GM21717 (cell line): ENCODE measurements around the gene LYSMD4.
A peak's percentile ranks its signal among the peaks of the same experiment; 100 is the strongest.

Experiments
- ATAC-seq: cut with Tn5 transposase; IDR thresholded peaks from one replicate; pipeline ENCODE4 v1.9.1; 2021; ENCODE audit warnings: mild to moderate bottlenecking, moderate library complexity; ENCODE audit not compliant: unreplicated experiment

The LYSMD4 gene

GRCh38 chr15:99732124-99732750 is 1.0 kb downstream of the LYSMD4 start:
- no peak for ATAC-seq

DNA sequence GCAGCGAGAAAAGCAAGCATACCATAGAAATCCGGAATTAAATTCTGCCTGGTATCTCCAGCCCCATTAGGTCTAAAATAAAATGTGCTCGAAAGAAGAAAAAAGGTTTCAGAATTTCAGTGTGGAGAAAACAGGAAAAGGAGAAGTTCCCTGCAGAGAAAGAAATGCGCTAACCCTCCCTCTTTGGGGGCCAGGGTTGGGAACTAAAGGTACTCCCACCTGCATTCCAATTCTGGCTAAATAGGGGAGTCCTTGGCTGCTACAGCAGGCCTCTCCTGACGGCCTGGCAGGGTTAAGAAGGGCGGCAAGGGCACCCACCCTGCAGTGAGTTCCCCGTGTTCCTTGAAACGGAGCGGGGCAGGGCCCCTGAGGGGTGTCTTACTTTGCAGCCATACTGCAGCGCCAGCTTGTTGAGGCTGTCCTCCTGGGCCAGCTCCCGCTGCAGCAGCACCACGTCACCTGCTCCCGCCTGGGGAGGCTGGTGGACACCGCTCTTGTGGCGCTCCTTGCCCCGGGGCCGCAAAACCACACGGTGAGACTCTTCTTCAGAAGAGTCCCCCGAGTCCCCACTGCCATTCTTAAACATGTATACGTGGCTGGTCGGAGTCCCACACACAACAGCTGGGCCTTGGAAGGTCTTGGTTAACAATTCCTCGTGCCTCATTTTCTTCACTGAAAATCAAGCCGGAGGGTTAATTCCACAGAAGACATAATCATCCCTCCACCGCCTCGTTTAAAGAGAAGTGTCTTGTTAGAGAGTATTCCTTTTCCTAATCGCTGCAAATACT is 1.7 kb downstream of the LYSMD4 start:
- no peak for ATAC-seq

GRCh38 chr15:99729920-99730319 is 3.3 kb downstream of the LYSMD4 start:
- no peak for ATAC-seq

- no peak for ATAC-seq
Observed at GRCh38 chr15:99729327-99729726, 3.9 kb downstream of the LYSMD4 start.

DNA sequence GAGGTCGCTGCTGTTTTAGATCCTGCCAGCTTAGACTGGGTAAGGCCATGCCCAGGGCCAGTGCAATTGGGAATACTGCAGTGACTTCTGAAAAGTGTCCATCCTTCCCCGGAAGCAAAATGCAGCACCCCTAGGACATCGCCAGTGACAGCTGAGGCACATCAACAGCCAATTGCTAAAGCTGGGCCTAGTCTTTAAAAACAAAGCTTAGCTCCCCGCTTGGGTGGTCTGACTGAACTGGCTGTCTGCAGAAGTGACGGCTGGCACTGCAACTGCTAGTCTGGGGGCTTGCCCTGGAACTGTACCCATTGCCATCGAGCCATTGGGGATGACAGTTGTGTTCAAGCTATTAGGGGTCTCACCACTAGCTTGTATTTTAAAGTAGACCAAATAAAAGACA is 4.3 kb downstream of the LYSMD4 start:
- no peak for ATAC-seq

- no peak for ATAC-seq
Observed at GRCh38 chr15:99727733-99728132, 5.5 kb downstream of the LYSMD4 start.

DNA sequence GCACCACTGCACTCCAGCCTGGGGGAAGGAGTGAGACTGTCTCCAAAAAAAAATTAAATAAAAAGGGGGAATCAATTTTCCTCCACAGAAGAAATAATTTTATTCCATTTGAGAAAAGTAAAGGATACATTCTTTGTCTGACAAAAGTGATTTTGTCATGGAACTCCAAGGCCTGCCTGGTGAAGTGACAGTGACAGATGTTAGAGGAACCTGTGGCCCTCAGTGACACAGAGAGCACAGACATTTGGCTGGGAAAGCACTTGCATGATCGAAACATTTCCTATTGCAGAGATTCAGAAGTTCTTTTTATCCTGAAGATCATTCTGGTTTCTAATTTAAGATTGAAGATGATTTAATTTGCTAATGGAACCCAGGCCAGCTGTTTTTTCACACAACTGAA is 5.9 kb downstream of the LYSMD4 start:
- ATAC-seq, result no peak

DNA sequence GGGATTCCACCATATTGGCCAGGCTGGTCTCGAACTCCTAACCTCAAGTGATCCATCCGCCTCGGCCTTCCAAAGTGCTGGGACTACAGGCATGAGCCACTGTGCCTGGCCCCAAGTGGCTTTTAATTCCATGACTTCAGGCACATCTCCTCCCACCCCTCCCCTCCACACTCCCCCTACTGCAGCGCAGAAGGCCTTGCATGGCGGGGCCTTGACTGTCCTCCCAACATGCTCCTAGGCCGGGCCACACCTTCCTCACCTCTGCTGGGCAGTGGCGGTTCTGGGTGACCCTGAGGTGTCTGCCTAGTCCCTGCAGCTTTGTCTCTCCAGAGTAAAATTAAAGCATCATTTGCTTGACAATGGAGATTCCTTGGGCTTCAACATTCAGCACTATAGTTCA is 6.9 kb downstream of the LYSMD4 start:
- ATAC-seq, result no peak

DNA sequence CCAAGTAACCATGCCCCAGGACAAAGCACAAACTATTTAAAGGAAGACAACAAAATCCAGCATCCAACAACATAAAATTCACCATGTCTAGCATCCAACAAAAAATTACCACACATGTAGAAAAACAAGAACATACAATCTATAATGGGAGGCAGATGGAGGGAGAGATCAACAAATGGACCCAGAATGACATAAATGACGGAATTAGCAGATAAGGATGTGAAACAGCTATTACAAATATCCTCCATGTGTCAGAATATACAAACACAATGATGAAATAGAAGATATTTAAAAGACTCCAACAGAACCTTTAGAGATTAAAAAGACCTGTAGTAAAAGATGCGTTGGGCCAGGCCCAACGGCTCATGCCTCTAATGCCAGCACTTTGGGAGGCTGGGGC is 10.8 kb downstream of the LYSMD4 start:
- ATAC-seq, result no peak

- ATAC-seq, result no peak
Observed at GRCh38 chr15:99721896-99722295, 11.3 kb downstream of the LYSMD4 start.

DNA sequence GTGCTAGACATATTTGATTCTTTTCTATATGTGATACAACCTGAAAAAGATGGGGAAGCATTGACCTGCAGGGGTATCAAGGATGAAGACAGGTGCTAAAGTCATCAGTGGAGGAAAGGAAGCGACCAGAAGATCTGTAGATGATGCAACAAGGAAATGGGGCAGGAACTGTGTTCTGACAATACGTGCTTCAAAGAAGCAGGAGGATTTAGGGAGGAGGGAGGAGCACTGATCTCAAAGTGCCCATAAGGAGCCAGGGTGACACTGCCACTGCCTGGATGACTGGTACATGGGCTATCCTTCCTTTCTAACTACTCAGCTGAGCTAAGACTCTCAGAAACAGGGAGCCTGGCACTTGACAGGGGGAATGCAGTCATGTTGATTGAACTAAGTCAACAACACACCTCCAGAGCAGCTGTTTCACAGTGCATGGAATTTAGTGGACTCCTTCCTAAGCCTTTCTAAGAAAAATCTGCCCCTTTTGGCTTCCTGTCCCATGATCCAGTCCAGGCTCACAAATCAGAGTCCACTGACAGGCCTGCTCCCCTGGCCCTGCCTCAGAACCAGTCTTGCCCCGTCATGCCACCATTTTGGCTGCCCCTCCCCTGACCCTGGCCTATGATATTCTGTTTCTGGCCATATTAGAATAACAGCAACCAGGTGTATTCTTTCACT is 12.0 kb downstream of the LYSMD4 start:
- ATAC-seq, result no peak

DNA sequence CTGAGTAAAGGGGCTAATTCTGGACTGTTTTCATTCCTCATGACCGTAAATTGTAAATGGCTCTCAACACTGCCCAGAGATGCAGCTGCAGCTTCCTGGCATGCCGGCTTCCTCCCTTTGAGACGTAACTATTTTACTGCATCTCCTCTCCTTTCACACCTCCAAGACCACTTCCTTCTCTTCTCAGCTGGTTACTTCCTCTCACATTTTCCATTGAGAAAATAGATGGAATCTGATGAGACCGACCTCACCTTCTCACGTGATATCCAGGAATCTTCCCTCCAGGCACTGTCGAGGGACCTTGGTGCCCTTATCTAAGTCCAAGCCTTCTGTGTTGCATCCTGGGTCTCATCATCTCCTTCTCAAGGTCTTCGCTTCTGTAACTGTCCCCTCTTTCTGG is 12.7 kb downstream of the LYSMD4 start:
- ATAC-seq, result no peak

DNA sequence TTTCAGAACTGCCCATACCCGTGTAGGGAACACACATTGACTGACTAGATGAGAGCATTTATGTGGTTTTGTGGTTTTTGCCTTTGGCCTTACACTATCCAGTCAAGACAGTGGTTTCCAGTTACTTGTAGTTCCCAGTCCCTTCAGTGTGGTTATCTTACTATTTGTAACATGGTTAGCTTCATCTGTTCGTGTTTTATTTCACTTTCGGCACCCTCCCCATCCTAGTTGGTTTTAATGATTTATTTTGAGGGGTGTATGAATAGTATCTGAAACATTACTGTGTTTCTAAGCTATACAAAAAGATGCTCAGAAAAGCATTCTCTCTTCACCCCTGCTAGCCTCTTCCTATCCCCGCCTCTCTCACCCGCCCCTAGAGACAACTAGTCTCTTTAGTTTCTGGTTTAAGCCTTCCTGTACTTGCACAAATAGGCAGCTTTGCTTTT is 14.1 kb downstream of the LYSMD4 start:
- peak; percentile 84 for ATAC-seq

DNA sequence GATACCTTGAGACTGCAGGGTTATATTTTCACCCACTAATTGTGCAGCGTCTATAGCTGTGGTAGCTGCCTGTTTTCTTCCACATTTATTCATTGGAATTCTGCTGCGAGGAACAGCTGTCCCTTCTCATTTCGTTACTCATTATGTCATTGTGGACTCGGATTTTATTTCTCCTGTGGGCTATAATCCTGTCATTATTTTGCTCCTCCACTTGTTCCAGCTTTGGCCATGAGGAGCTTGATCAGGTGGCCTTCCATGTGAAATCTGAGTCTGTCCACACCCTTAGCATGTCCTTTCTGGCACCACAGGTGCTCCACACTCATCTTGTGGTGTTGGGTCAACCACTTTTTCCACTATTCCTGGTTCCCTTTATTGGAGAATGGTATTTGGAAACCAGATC is 14.8 kb downstream of the LYSMD4 start:
- no peak for ATAC-seq

- peak; percentile 42 for ATAC-seq
Observed at GRCh38 chr15:99717161-99718009, 15.9 kb downstream of the LYSMD4 start.

DNA sequence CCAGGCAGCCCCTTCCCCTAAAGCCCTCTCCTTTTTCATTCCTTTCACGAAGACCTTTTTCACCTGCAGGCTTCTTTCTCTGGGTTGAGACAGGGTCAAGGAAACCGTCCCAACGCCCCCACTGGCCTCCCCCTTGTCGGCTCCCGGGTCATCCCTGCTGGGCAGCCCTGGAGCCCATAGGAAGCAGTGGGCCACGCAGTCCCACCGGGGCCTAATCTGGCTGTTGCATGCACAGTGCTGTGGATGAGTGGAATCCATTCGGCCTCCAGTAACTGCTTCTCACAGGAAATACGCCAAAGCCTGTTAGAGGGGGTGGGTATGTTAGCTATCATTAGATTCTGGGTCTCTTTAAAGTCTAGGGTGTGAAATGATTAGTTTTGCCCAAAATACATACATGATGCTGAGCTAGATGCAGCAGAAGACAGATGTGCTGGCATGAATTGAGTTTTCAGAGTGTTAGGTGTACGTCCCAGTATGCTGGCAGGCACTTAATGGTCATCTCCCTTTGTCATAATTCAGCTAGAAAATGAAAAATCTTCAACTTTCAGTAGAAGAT is 16.6 kb downstream of the LYSMD4 start:
- no peak for ATAC-seq

- no peak for ATAC-seq
Observed at GRCh38 chr15:99712415-99712814, 20.8 kb downstream of the LYSMD4 start.

DNA sequence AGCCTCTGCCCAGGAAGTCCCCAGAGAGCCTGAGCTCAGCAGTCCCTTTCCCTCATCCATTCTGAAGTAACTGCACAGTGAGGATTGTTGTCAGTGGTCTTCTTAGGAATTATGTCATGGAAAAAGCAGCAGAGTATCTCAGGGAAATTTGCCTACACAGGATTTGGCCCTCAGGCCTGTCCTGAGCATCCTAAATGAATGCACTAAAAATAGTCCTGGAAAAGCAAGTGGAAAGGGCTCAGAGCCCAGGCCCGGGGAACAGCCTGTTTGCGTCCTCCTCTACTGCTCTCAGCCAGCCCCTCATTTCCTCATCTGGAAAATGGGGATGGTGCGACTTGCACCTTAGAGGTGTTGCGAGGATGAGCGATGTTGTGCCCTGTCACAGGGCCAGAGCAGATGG is 21.6 kb downstream of the LYSMD4 start:
- ATAC-seq, result no peak

DNA sequence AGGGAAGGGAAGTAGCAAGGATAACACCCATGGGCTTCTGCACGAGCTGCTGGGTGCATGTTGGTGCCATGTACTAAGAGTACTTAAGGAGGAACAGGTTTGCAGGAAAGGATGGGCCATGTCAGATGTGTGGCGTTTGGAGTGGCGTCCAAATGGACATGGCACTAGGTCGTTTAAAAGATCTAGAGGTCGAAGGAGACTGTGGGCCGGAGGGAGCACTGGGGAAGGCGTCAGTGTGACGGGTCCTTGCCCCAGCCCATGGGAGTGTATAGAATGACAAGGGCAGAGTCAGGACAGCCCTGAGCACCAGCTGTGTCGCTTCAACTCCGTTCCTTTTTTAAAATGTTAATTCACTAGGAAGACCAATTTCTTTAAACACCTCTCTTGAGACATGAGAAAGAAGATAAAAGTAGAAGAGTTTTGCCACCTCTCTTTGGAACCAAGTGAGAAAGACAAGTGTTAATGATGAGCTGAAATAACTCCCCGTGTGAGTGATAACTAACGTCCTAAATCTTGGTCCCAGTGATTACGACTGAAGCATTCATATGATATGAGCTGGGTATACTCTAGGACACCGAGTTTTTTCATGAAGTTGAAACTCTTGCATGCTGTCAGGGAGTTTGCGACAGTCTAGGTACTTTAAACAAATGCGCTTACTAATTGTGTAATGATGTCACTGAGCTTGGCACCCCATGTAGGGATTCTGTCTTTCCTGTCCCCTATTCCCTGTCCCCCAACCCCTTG is 23.8 kb downstream of the LYSMD4 start:
- no peak for ATAC-seq

DNA sequence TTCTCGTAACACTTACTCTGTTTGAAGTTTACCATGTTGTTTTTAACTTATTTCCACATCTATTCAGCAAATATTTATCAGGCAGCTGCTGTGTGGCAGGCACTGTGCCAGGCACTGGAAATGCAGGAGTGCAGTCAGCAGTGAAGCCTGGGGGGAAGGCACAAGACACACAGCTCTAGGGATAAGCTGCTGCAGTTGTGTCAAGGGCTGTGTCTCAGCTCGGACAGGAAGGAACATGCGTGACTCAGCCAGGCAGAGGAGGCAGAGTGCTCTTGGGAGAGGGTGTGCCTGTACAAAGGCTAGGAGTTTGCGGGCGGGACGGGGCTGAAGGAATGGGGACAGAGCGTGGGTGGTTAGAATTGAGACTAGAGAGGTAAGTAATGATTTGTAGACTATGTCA is 24.7 kb downstream of the LYSMD4 start:
- ATAC-seq, result no peak
